ENCODE data around the gene PERM1.

GRCh38 chr1:935751-936231, 46.1 kb downstream of the PERM1 start:
- TF ChIP-seq CTCF (IDR thresholded peaks at IDR 0.05) (no peak), POLR2AphosphoS5 (IDR thresholded peaks at IDR 0.05) (no peak), POLR2A (IDR thresholded peaks at IDR 0.05) (no peak)

Measured in upper lobe of left lung (tissue), 4 donors.